HG02943 (cell line): ENCODE results near the gene PLAC9.
"Not testable (repeated sequence)": the region's sequence is repeated elsewhere in the genome, so short reads cannot be mapped to it uniquely, and the experiment has no call there.

Experiments
- ATAC-seq: cut with Tn5 transposase; IDR thresholded peaks from one replicate; pipeline ENCODE4 v1.9.1; 2021; ENCODE audit warnings: mild to moderate bottlenecking, low read depth, moderate library complexity; ENCODE audit not compliant: unreplicated experiment

Gene PLAC9

GRCh38 chr10:80132299-80133139, at the start of gene PLAC9:
PLAC9 (plus strand) TSS chr10:80132730; CDS start chr10:80132763, 33 bp downstream.
- no peak for ATAC-seq

DNA sequence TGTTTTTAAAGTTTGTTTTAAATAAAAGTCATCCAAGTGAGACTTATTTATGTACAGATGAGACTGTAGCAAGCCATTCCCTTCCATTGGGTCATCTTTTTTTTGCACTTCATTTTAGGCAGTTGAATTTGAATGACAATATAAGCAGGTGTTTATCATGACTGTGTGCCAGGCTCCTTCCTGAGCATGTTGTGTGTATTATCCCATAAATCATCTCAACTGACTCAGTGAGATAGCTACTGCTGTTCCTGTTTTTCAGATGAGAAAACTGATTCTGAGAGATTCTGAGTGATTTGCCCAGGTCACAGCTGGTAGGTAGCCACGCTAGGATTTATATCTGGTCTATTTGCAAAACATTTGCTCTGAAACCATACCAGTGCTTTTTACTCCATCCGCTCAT, 42.4 kb upstream of the PLAC9 start:
- ATAC-seq: no peak

- ATAC-seq: no peak
Measured at GRCh38 chr10:80094231-80094630, 38.3 kb upstream of the PLAC9 start.

DNA sequence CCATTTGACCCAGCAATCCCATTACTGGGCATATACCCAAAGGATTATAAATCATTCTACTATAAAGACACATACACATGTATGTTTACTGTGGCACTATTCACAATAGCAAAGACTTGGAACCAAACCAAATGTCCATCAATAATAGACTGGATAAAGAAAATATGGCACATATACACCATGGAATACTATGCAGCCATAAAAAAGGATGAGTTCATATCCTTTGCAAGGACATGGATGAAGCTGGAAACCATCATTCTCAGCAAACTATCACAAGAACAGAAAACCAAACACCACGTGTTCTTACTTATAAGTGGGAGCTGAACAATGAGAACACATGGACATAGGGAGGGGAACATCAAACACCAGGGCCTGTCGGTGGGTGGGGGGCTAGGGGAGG, 34.3 kb upstream of the PLAC9 start:
- ATAC-seq: not testable (repeated sequence)

- not testable (repeated sequence) for ATAC-seq
Measured at GRCh38 chr10:80099295-80099694, 33.2 kb upstream of the PLAC9 start.

DNA sequence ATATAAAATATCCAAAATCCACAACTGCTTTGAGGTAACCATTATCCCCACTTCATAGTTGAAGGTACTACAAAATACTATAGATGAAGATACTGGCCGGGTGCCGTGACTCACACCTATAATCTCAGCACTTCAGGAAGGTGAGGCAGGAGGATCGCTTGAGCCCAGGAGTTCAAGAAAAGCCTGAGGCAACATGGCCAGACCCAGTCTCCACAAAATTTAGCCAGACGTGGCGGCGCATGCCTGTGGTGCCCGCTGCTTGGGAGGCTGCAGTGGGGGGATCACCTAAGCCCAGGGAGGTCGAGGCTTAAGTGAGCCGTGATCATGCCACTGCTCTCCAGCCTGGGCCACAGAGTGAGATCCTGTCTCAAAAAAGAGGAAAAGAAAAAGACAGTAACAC, 32.4 kb upstream of the PLAC9 start:
- no peak for ATAC-seq

- ATAC-seq: no peak
Measured at GRCh38 chr10:80100861-80101695, 31.5 kb upstream of the PLAC9 start.

GRCh38 chr10:80104066-80104926, 28.2 kb upstream of the PLAC9 start:
- ATAC-seq: no peak

GRCh38 chr10:80108576-80109239, 23.8 kb upstream of the PLAC9 start:
- no peak for ATAC-seq

DNA sequence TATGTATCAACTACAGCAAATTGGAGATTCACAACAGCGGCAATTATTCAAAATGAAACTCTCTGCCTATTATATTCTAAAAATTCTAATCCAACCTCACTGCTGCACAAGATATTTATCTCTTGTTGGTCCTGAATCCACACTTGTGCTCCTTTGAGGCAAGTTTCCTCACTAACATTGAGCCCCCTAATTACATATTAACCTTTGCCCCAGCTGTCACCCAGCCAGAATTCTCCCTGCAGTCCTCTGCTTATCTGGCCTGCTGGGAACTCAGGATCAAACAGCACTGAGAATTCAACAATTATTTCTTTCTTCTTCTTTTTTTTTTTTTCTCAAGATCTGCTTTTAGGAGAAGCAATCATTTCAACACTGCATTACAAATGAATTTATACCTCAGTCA, 21.5 kb upstream of the PLAC9 start:
- no peak for ATAC-seq

GRCh38 chr10:80118669-80119068, 13.9 kb upstream of the PLAC9 start:
- ATAC-seq: no peak

- ATAC-seq: no peak
Measured at GRCh38 chr10:80122110-80122710, 10.3 kb upstream of the PLAC9 start.

GRCh38 chr10:80122746-80123145, 9.8 kb upstream of the PLAC9 start:
- no peak for ATAC-seq

GRCh38 chr10:80126876-80127275, 5.7 kb upstream of the PLAC9 start:
- ATAC-seq: no peak

- ATAC-seq: no peak
Measured at GRCh38 chr10:80131499-80131901, 1.0 kb upstream of the PLAC9 start.

GRCh38 chr10:80133206-80133605, 676 bp downstream of the PLAC9 start:
- no peak for ATAC-seq

DNA sequence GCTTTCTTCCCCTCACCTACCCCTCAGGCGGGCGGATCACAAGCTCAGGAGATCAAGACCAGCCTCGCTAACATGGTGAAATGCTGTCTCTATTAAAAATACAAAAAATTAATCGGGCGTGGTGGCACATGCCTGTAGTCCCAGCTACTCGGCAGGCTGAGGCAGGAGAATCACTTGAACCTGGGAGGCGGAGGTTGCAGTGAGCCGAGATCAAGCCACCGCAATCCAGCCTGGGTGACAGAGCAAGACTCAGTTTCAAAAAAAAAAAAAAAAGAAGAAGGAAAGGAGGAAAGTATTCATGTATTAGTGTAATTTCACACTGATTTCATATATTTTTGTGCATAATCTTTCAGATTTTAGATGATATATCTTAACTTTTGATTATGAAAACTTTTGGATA, 1.2 kb downstream of the PLAC9 start:
- ATAC-seq: not testable (repeated sequence)

DNA sequence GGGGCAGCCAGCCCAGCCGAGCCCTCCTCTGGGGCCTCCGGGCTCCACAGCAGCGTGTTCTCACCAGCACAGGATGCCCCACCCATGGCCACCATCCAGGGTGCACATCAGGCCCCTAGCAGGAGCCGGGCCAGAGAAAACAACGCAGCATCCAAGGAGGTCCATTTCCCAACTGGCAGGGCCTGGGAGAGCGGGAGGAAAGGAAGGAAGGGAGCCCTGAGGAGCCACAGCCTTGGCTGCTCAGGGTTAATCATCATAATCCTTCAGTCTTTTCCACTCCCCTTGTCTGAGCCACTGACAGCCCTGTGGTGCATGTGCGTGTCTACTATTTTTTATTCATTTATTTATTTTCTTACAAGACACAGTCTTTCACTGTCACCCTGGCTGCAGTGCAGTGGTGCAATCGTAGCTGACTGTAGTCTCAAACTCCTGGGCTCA, 3.6 kb downstream of the PLAC9 start:
- ATAC-seq: no peak

- ATAC-seq: no peak
Measured at GRCh38 chr10:80137031-80137862, 4.7 kb downstream of the PLAC9 start.
